Lower leg skin (tissue), 3 donors: ENCODE measurements around the gene CD226.

ENCODE experiments used
- POLR2A ChIP-seq, 2 donors: fragments of 450-650 bp; IDR thresholded peaks; one replicate each; pipeline ENCODE4 v1.6.1; 2016 to 2017; ENCODE audit warnings: antibody characterized with exemption in 2 of 2, mild to moderate bottlenecking in 1 of 2, moderate library complexity in 1 of 2
- TF ChIP-seq, protein P1 (sequence below), 3 donors: fragments of 450-650 bp; IDR thresholded peaks; one replicate each; pipeline ENCODE4 v1.5.1; 2016; ENCODE audit warnings: antibody characterized with exemption in 3 of 3, mild to moderate bottlenecking in 3 of 3, moderate library complexity in 2 of 3

- TF ChIP-seq POLR2A (IDR thresholded peaks at IDR 0.05): no peak
- TF ChIP-seq, protein P1, sequence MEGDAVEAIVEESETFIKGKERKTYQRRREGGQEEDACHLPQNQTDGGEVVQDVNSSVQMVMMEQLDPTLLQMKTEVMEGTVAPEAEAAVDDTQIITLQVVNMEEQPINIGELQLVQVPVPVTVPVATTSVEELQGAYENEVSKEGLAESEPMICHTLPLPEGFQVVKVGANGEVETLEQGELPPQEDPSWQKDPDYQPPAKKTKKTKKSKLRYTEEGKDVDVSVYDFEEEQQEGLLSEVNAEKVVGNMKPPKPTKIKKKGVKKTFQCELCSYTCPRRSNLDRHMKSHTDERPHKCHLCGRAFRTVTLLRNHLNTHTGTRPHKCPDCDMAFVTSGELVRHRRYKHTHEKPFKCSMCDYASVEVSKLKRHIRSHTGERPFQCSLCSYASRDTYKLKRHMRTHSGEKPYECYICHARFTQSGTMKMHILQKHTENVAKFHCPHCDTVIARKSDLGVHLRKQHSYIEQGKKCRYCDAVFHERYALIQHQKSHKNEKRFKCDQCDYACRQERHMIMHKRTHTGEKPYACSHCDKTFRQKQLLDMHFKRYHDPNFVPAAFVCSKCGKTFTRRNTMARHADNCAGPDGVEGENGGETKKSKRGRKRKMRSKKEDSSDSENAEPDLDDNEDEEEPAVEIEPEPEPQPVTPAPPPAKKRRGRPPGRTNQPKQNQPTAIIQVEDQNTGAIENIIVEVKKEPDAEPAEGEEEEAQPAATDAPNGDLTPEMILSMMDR (IDR thresholded peaks at IDR 0.05): no peak
These were observed 73.6 kb downstream of the CD226 start for GRCh38 chr18:69874058-69874457.
